ENCODE data around the gene CLIC3.

The CLIC3 gene

DNA sequence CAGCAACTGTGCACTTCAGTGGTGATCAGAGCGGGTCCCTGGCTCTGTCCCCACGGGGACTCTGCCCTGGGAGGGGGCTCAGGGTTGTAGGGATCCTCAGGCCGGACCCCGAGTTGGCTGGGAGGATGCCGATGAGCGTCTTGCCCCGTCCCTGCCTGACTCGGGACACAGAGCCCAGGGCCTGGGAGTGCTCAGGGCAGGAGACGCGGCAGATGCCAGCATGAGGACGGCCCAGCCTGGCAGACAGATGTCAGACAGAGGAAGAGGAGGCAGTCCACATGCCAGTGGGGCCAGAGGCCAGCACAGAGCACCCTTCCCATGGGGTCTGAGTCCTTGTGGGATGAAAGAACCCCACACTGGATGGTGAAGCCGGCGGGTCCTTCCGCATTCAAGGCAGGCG is 33.0 kb downstream of the CLIC3 start:
- peaks cover 10% of the 10 kb centered on the region for H3K4me1 Mint-ChIP-seq
- no peak overlapping the region for H3K27ac Mint-ChIP-seq
- H3K9me3 Mint-ChIP-seq = no peaks in the 10 kb centered on the region
- H3K4me3 Mint-ChIP-seq = no peak overlapping the region
- no peaks in the 10 kb centered on the region for H3K36me3 Mint-ChIP-seq
- ATAC-seq = no peak
- H3K27me3 Mint-ChIP-seq = peaks cover 37% of the 10 kb centered on the region

DNA sequence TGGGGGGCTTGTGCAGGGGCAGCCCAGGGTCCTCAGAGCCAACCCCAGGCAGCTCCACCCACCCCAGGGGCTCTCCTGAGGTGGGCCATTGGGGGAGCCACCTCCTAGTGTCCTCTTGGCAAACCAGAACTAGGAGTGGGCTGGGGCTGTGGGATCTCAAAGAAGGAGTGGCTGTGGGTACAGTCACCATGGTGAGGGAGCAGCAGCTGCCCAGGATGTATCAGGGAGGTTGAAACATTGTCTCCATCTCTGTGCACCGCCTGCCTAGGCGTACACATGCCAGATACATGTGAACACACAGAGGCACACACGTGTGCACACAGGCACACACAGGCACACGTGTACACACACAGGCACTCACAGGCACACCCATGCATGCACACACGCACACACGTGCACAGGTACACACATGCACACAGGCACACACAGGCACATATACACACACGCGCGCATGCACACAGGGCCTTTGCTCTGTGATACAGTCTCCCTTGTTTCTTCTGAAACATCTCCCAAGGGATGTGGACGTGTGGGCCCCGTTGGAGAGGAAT is 33.6 kb downstream of the CLIC3 start:
- no peak overlapping the region for H3K27ac Mint-ChIP-seq
- H3K36me3 Mint-ChIP-seq = no peaks in the 10 kb centered on the region
- ATAC-seq = no peak
- H3K27me3 Mint-ChIP-seq = peaks cover 34% of the 10 kb centered on the region
- no peaks in the 10 kb centered on the region for H3K9me3 Mint-ChIP-seq
- H3K4me1 Mint-ChIP-seq = peaks cover 10% of the 10 kb centered on the region
- no peak overlapping the region for H3K4me3 Mint-ChIP-seq

DNA sequence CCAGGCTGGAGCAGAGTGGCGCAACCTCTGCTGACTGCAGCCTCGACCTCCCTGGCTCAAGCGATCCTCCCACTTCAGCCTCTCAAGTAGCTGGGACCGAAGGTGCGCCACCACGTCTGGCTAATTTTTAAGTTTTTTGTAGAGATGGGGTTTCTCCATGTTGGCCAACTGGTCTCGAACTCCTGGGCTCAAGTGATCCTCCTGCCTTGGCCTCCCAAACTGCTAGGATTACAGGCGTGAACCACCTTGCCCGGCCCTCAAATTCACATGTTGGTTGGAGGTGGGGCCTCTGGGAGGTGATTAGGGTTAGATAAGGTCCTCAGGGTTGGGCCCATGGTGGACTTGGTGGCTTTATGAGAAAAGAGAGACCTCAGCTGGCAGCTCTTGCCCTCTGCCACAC is 34.2 kb downstream of the CLIC3 start:
- Mint-ChIP-seq H3K36me3 (no peaks in the 10 kb centered on the region), H3K27ac (no peak overlapping the region), H3K9me3 (no peaks in the 10 kb centered on the region), H3K4me1 (peaks cover 10% of the 10 kb centered on the region), H3K4me3 (no peak overlapping the region), H3K27me3 (peaks cover 28% of the 10 kb centered on the region)
- no peak for ATAC-seq

DNA sequence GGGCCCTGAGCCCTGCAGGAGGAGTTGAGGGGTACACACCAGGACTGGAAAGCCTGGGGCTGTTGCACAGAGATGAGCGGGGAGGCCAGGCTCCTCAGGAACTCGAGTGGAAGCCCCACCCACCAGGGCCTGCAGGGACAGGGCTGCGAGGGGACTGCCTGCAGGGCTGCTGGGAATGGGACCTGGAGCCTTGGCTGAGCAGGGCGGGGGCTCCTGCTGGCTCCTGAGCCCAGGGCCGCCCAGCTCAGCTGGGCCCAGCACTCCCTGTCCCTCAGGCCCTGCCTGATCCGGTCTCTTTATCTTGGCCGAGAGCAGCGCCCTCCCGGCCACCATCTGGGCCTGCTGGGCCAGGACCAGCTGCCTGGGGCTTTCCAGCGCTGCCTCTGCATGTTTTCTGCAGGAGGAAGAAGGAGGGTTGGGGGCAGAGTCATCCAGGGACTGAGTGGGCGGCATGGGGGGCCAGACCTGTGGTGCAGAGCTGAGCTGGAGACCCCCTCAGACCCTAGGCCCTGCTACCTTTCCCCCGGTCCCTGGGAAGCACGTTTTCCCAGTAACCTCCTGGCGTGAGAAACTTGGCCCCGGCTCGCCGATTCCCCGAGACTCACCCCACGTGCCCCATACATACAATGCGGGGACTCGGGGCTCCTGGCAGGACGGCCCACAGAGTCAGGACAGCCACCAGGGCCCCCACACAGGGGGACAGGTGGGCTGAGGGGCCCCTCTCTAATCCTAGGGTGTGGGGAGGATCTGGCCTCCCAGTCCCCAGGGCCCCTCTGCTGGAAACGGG is 34.9 kb downstream of the CLIC3 start:
- Mint-ChIP-seq H3K27ac (no peak overlapping the region), H3K27me3 (peaks cover 30% of the 10 kb centered on the region), H3K4me3 (no peak overlapping the region), H3K36me3 (peaks cover 5% of the 10 kb centered on the region), H3K9me3 (peaks cover 4% of the 10 kb centered on the region), H3K4me1 (peaks cover 10% of the 10 kb centered on the region)
- ATAC-seq = no peak

DNA sequence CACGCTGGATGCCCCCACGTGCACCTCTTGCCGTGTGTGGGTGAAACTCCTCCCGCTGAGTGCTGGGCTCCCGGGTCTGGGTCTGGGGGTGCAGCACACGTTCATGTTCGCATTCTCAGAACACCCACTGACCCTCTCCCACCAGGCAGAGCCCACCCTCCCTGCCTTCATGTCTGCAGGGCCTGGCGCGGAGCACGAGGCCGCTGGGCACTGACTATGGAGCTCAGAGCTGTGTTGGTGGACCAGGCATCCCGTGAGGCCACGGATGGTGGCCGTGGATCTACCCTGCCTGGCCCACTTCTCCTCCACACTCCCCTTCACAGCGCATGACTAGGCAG is 35.5 kb downstream of the CLIC3 start:
- no peak overlapping the region for H3K4me3 Mint-ChIP-seq
- H3K4me1 Mint-ChIP-seq = peaks cover 5% of the 10 kb centered on the region
- no peak for ATAC-seq
- H3K27me3 Mint-ChIP-seq = peaks cover 30% of the 10 kb centered on the region
- H3K9me3 Mint-ChIP-seq = peaks cover 5% of the 10 kb centered on the region
- H3K36me3 Mint-ChIP-seq = peaks cover 6% of the 10 kb centered on the region
- H3K27ac Mint-ChIP-seq = no peak overlapping the region

DNA sequence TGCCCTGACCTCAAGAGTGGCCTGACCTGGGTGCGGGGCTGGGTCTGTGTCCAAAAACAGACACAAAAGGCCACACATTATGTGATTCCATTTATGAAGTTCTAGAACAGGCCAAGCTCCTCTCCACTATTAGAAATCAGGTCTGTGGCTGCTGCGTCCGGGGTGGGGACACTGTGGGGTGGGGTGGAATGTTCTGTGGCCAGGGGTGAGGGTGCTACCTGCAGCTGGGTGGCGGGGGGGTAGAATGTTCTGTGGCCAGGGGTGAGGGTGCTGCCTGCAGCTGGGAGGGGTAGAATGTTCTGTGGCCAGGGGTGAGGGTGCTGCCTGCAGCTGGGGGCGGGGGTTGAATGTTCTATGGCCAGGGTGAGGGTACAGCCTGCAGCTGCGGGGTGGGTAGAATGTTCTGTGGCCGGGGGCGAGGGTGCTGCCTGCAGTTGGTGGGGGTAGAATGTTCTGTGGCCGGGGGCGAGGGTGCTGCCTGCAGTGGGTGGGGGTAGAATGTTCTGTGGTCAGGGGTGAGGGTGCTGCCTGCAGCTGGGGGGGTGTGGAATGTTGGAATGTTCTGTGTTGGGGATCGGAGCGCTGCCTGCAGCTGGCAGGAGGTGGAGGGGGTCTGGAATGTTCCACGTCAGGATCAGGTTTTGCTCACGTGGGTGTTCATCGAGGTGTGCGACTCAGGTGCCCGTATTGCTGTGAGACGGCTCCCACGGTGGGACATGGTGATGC is 36.0 kb downstream of the CLIC3 start:
- H3K36me3 Mint-ChIP-seq = peaks cover 6% of the 10 kb centered on the region
- peaks cover 30% of the 10 kb centered on the region for H3K27me3 Mint-ChIP-seq
- no peaks in the 10 kb centered on the region for H3K4me1 Mint-ChIP-seq
- no peak overlapping the region for H3K4me3 Mint-ChIP-seq
- no peak for ATAC-seq
- no peak overlapping the region for H3K27ac Mint-ChIP-seq
- peaks cover 5% of the 10 kb centered on the region for H3K9me3 Mint-ChIP-seq

DNA sequence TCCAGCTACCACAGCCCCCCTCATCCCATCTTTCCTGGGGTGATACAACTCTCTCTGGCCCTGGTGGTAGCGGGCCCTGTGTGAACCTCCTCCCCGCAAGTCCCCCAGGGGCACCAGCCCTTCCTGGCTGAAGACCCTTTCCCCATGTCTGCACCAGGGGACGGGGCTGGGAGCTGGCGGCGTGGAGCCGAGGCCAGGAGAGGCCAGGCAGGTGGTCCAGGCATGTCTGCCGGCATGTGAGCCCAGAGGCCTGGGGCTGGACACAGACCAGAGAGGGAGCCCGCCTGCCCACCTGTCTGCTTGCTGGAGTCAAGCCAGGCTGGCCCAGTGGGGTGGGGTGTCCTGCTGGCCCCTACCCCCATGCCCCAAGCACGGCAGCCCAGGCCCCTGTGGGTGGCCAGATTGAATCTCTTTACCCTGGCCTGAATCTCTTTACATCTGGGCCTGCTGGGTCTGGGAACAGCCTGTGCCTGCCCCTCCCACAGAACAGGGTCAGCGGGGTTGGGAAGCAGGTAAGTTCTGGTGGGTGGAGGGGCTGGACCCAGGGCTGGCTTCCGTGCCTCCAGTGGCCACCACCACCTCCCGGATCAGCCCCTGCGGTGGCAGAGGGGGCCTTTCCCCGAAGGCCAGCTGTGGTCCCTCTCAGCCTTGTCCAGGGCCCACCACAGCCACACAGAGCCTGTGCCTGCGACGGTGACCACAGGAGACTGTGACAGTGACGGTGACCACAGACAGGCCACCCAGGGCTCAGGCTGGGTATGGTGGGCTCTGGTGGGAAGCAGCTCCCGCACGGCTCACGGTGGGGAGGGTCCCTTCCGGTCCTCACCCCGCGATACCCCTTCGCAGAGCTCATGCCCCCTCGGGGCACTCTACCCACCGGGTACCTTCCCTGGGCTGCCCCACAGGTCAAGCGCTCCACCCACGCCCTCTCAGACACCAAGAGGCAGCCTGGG is 37.2 kb downstream of the CLIC3 start:
- H3K4me1 Mint-ChIP-seq = no peaks in the 10 kb centered on the region
- H3K27ac Mint-ChIP-seq = no peak overlapping the region
- peaks cover 42% of the 10 kb centered on the region for H3K27me3 Mint-ChIP-seq
- peaks cover 5% of the 10 kb centered on the region for H3K9me3 Mint-ChIP-seq
- peaks cover 6% of the 10 kb centered on the region for H3K36me3 Mint-ChIP-seq
- H3K4me3 Mint-ChIP-seq = no peak overlapping the region
- ATAC-seq = no peak

DNA sequence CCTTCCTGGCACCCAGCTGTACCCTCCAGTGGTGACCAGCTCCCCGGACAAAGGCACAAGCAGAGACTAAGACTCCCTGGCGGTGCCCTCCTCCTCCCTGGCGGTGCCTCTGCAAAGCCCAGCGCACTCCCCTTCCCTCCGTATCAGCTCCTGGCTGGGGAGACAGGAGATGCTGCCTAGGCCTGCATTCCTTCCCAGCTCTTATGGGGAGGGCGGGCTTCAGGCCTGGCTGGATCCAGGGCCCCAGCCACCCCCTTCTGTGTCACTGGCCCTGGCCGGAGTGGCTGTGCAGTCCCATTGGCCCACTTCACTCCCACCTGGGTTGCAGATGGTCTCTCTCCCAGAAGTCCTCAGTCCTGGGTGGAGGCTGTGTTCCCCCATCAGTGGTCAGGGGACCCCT is 37.9 kb downstream of the CLIC3 start:
- H3K4me1 Mint-ChIP-seq = no peaks in the 10 kb centered on the region
- peaks cover 5% of the 10 kb centered on the region for H3K9me3 Mint-ChIP-seq
- peaks cover 42% of the 10 kb centered on the region for H3K27me3 Mint-ChIP-seq
- H3K4me3 Mint-ChIP-seq = no peak overlapping the region
- H3K27ac Mint-ChIP-seq = no peak overlapping the region
- no peak for ATAC-seq
- peaks cover 6% of the 10 kb centered on the region for H3K36me3 Mint-ChIP-seq

DNA sequence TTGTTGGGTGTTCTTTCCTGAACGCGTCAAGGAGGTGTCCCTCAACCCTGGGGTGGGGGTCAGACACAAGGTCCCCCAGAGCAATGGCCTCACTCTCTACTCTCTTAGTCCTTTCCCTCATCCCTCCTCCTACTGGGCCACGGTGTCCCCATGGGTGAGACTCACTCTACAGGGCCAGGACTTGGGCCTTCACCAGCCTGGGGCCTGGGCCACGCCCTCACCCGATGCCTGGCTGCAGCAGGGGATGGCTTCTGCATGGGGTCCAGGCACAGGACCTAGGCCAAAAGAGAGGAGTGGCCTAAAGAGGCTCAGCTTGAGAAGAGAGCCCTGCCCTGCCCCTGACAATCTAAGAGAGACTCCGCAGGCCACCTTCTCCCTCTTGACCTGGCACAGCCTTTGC is 38.5 kb downstream of the CLIC3 start:
- Mint-ChIP-seq H3K27ac (no peak overlapping the region), H3K4me1 (no peaks in the 10 kb centered on the region), H3K9me3 (peaks cover 5% of the 10 kb centered on the region), H3K36me3 (peaks cover 6% of the 10 kb centered on the region), H3K27me3 (peaks cover 42% of the 10 kb centered on the region), H3K4me3 (no peak overlapping the region)
- no peak for ATAC-seq

DNA sequence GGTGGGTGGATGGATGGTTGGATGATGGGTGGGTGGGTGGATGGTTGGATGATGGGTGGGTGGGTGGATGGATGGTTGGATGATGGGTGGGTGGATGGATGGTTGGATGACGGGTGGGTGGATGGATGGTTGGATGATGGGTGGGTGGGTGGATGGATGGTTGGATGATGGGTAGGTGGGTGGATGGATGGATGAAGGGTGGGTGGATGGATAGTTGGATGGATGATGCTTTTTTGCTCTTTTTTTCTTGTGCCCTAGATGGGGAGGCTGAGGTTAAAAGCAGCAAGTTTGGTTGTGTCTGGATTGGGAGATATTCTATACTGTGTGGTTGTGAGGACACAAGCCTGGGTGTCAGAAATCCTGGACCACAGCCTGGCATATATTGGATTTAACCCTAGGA is 38.9 kb downstream of the CLIC3 start:
- peaks cover 42% of the 10 kb centered on the region for H3K27me3 Mint-ChIP-seq
- no peak overlapping the region for H3K27ac Mint-ChIP-seq
- H3K9me3 Mint-ChIP-seq = peaks cover 5% of the 10 kb centered on the region
- no peaks in the 10 kb centered on the region for H3K4me1 Mint-ChIP-seq
- peaks cover 6% of the 10 kb centered on the region for H3K36me3 Mint-ChIP-seq
- no peak overlapping the region for H3K4me3 Mint-ChIP-seq
- ATAC-seq = no peak

DNA sequence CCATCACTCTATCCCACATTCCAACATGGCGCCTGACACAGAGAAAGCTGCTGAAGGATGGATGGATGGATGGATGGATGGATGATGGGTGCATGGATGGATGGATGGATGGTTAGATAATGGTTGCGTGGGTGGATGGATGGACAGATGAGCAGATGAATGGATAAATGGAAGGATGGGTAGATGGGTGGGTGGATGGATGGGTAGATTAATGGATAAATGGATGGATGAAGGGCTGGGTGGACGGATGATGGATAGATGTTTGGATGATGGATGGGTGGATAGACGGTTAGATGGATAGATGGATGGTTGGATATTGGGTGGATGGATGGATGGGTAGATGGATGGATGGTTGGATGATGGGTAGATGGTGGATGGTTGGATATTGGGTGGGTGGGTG is 39.8 kb downstream of the CLIC3 start:
- Mint-ChIP-seq H3K27me3 (peaks cover 42% of the 10 kb centered on the region), H3K27ac (no peak overlapping the region), H3K4me1 (no peaks in the 10 kb centered on the region), H3K36me3 (peaks cover 6% of the 10 kb centered on the region), H3K4me3 (no peak overlapping the region), H3K9me3 (peaks cover 5% of the 10 kb centered on the region)
- no peak for ATAC-seq

DNA sequence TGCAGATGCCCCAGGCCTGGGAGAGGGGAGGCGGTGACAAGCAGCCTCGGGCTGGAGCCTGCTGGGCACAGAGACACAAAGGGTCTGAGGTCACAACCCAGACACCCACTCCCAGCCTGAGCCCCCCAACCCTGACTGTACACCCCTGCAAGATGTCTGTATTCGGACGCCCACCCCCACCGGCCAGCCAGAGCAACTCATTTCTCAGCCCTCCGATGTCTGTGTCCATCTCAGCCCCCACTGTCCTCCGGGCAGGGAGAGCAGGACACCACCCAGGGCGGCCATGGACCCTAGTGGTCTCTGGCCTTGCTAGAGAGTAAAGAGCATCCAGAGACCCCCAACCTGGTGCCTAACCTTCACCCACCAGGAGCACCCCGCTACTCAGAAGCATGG is 40.4 kb downstream of the CLIC3 start:
- peaks cover 5% of the 10 kb centered on the region for H3K9me3 Mint-ChIP-seq
- H3K4me3 Mint-ChIP-seq = no peak overlapping the region
- ATAC-seq = no peak
- no peaks in the 10 kb centered on the region for H3K4me1 Mint-ChIP-seq
- no peak overlapping the region for H3K27ac Mint-ChIP-seq
- peaks cover 6% of the 10 kb centered on the region for H3K36me3 Mint-ChIP-seq
- H3K27me3 Mint-ChIP-seq = peaks cover 42% of the 10 kb centered on the region

DNA sequence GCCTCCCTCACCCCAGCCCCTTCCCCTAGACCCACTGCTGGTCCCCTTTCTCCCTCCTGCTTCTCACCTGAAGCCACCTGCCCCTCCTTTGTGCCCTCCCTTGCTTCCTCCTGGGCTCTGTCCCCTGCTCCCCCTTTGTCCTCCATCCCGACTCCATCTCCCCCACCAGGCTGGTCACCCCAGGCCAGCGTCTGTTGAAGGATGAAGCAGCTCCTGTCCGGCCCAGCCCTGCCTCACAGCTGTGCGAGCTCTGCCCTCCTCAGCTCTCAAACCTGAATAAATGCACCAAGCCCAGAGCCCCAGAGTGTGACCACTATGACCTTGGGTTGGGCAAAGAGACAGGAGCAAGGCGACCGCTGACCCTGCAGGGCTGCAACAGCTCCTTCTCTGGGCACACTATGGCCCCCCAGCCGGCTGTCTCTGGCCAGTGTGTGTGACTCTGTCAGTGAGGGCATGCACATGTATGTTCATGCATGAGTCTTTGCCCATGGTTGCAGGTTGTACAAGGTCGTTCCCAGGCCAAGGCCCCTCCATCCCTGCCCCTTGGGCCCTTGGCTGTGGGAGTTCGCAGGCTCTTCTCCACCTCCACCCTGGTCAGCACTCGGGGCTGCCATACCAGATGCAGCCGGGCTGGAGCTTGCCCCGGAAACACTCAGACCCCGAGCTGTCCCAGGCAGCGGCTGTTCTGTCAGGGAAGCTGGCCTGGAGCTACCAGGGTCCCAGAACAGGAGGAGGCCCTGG is 41.0 kb downstream of the CLIC3 start:
- Mint-ChIP-seq H3K27me3 (peaks cover 42% of the 10 kb centered on the region), H3K4me1 (peaks cover 2% of the 10 kb centered on the region), H3K4me3 (no peak overlapping the region), H3K27ac (no peak overlapping the region), H3K36me3 (peaks cover 6% of the 10 kb centered on the region), H3K9me3 (peaks cover 5% of the 10 kb centered on the region)
- ATAC-seq = no peak

DNA sequence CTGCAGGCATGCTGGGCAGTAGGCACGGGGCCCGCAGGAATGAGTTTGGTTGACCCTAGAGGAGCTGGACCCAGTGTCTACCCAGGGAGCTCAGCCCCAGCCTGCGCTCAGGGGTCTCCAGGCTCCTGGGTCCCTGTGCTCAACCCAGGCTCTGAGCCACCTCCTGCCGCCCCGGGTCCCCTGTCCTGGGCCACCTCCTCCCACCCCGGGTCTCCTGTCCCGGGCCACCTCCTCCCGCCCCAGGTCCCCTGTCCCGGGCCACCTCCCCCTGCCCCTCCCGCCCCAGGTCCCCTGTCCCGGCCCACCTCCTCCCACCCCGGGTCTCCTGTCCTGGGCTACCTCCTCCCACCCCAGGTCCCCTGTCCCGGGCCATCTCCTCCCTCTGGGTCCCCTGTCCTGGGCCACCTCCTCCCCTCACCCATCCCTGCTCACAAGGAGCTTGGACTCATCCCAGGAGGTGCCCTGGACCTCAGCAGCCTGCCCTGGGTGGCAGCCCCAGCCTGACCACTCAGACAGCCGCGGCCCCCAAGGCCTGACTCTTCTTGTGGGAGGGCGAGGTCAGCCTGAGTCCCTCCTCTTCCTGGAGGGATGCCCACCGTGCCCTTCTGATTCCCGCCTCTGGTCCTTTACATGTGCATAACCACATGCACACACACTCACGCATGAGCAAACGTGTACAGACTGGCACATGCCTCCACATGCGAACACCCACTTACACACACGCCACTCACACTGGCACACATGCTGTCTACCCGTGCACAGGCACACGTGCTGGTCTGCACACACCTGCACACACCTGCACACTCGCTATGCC is 41.9 kb downstream of the CLIC3 start:
- H3K9me3 Mint-ChIP-seq = peaks cover 5% of the 10 kb centered on the region
- H3K4me3 Mint-ChIP-seq = no peak overlapping the region
- peaks cover 6% of the 10 kb centered on the region for H3K36me3 Mint-ChIP-seq
- peaks cover 10% of the 10 kb centered on the region for H3K4me1 Mint-ChIP-seq
- peaks cover 42% of the 10 kb centered on the region for H3K27me3 Mint-ChIP-seq
- ATAC-seq = no peak
- H3K27ac Mint-ChIP-seq = no peak overlapping the region
